HG02970 (cell line): ENCODE data around the gene UBXN7.
"Not testable (repeated sequence)": the region's sequence is repeated elsewhere in the genome, so short reads cannot be mapped to it uniquely, and the experiment has no call there.

ENCODE experiments used
- ATAC-seq: cut with Tn5 transposase; IDR thresholded peaks from one replicate; pipeline ENCODE4 v1.9.1; 2021; ENCODE audit warnings: mild to moderate bottlenecking, moderate library complexity, moderate number of reproducible peaks; ENCODE audit not compliant: unreplicated experiment, low FRiP score

Gene UBXN7

GRCh38 chr3:196421668-196422067 lies 10.6 kb downstream of the UBXN7 start:
- ATAC-seq, result not testable (repeated sequence)

GRCh38 chr3:196419386-196419785 lies 12.8 kb downstream of the UBXN7 start:
- ATAC-seq, result no peak

- ATAC-seq, result no peak
These were observed 13.6 kb downstream of the UBXN7 start for GRCh38 chr3:196418601-196419000.

GRCh38 chr3:196414469-196414868 lies 17.8 kb downstream of the UBXN7 start:
- no peak for ATAC-seq

DNA sequence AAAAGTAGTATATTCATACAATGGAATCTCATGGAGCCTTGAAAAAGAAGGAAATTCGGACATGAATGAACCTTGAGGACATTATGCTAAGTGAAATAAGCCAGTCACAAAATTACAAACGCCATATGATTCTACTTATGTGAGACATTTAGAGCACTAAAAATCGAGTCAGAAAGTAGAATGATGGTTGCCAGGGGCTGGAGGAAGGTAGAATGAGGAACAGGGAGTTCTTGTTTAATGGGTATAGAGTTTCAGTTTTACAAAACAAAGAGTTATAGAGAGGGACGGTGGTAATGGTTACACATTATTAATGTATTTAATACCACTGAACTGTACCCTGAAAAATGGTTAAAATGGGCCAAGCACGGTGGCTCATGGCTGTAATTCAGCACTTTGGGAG lies 19.5 kb downstream of the UBXN7 start:
- ATAC-seq, result no peak

GRCh38 chr3:196409409-196409808 lies 22.8 kb downstream of the UBXN7 start:
- no peak for ATAC-seq

GRCh38 chr3:196408565-196409300 lies 23.5 kb downstream of the UBXN7 start:
- ATAC-seq, result no peak

DNA sequence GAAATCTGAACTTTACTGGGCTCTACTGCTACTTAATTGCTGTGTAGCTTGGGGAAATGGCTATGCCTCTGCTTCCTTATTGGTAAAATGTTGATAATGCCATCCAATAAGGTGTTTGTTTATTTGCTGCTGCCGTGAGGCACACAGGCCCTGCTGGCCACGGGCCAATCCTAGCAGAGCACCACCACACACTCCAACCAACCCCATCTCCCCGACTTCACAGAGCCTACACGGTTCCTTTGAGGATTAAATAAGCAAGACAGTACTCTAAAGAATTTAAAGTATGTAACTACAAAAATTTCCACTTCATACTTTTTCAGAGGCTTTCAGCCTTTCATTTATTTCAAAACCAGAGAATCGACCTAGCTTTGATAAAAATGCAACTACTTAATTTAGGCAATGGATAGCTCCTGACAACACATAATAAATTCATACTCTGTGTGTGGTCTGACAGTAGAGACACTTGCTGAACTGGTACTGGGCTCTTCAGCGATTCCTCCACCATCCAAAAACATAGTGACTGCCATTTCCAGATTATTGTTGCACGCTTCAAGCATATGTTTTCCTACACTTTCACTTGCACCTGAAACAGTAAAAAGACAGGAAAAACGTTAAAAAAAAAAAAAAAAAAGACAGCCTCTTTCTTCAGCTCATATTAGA lies 25.3 kb downstream of the UBXN7 start:
- no peak for ATAC-seq

GRCh38 chr3:196400331-196400730 lies 31.9 kb downstream of the UBXN7 start:
- no peak for ATAC-seq

GRCh38 chr3:196399485-196399945 lies 32.7 kb downstream of the UBXN7 start:
- ATAC-seq, result no peak

DNA sequence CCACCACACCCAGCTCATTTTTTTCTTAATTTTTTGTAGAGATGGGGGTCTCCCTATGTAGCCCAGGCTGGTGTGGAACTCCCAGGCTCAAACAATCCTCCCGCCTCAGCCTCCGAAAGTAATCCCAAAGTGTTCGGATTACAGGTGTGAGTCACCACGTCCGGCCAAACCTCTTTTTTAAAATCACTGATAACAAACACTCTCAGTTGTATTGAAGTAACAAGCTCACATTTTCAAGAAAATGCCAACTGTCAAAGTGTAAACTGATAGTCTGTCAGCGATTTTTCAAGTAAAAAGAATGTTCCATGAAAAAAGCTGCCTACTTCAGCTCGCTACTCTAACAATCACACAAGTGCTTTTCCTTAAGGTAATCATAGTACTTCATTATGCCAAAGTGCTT lies 33.4 kb downstream of the UBXN7 start:
- ATAC-seq, result no peak

DNA sequence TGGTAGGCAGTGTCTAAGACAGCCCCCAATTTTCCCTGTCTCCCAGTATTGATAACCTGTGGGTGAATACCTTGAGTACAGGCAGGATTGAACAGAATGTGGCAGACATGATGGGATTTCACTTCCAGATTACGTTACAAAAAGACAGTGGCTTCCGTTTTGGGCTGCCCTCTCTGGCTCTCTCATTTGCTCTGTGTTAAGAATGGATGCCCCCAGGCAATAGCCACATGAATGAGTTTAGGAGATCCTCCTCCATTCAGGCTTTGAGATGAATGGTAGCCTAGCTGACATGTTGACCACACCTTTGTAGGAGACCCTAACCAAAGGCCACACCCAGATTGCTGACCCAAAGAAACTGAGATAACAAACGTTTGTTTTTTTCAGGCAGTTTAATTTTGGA lies 34.3 kb downstream of the UBXN7 start:
- ATAC-seq, result no peak

- ATAC-seq, result no peak
These were observed 42.1 kb downstream of the UBXN7 start for GRCh38 chr3:196390116-196390515.

- no peak for ATAC-seq
These were observed 43.3 kb downstream of the UBXN7 start for GRCh38 chr3:196388956-196389355.

GRCh38 chr3:196387941-196388340 lies 44.3 kb downstream of the UBXN7 start:
- not testable (repeated sequence) for ATAC-seq

- not testable (repeated sequence) for ATAC-seq
These were observed 45.4 kb downstream of the UBXN7 start for GRCh38 chr3:196386797-196387196.

GRCh38 chr3:196386034-196386433 lies 46.2 kb downstream of the UBXN7 start:
- ATAC-seq, result not testable (repeated sequence)

DNA sequence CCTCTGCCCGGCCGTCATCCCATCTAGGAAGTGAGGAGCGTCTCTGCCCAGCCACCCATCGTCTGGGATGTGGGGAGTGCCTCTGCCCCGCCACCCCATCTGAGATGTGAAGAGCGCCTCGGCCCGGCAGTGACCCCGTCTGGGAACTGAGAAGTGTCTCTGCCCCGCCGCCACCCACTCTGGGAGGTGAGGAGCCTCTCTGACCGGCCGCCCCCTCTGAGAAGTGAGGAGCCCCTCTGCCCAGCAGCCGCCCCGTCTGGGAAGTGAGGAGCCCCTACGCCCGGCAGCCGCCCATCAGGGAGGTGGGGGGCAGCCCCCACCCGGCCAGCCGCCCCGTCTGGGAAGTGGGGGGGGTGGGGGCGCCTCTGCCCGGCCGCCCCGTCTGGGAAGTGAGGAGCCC lies 46.8 kb downstream of the UBXN7 start:
- not testable (repeated sequence) for ATAC-seq

- no peak for ATAC-seq
These were observed 53.9 kb downstream of the UBXN7 start for GRCh38 chr3:196378146-196378841.

- no peak for ATAC-seq
These were observed 54.9 kb downstream of the UBXN7 start for GRCh38 chr3:196377321-196377720.

DNA sequence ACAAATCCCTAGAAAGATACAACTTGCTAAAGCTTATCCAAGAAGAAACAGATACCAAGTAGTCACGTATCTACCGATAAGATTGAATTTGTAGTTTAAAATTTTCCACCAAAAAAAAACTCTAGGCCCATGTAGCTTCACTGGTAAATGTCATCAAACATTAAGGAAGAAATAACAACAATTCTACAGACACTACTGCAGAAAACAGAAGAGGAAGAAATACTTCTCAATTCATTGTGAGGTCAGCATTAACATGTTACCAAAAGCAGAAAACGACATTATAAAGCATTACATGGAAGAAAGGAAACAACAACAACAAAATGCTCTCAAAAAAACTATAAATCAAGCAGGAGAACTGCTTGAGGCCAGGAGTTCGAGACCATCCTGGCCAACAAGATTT lies 66.5 kb downstream of the UBXN7 start:
- ATAC-seq, result no peak
